A673 (cell line): ENCODE results near the gene HEYL.

Experiments
- EZH2 ChIP-seq: fragments of 200-600 bp; sonication (generic); IDR thresholded peaks from 2 replicates; pipeline ENCODE4 v1.6.1; 2017; ENCODE audit warnings: borderline replicate concordance, low read depth, mild to moderate bottlenecking, mixed read lengths, antibody characterized with exemption, low read length; ENCODE audit not compliant: poor library complexity, severe bottlenecking
- TF ChIP-seq, protein P1 (sequence below): fragments of 300-800, 200-600 bp; sonication (generic); conservative IDR thresholded peaks from 2 replicates; pipeline ENCODE4 v1.5.1; 2017; ENCODE audit warnings: low read depth, mild to moderate bottlenecking, antibody characterized with exemption, low read length, moderate library complexity, mixed read lengths

- no peak for TF ChIP-seq EZH2
- TF ChIP-seq, protein P1, sequence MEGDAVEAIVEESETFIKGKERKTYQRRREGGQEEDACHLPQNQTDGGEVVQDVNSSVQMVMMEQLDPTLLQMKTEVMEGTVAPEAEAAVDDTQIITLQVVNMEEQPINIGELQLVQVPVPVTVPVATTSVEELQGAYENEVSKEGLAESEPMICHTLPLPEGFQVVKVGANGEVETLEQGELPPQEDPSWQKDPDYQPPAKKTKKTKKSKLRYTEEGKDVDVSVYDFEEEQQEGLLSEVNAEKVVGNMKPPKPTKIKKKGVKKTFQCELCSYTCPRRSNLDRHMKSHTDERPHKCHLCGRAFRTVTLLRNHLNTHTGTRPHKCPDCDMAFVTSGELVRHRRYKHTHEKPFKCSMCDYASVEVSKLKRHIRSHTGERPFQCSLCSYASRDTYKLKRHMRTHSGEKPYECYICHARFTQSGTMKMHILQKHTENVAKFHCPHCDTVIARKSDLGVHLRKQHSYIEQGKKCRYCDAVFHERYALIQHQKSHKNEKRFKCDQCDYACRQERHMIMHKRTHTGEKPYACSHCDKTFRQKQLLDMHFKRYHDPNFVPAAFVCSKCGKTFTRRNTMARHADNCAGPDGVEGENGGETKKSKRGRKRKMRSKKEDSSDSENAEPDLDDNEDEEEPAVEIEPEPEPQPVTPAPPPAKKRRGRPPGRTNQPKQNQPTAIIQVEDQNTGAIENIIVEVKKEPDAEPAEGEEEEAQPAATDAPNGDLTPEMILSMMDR, result no peak
These were observed 16.3 kb upstream of the HEYL start for GRCh38 chr1:39655578-39656268.
